HepG2 (cell line): Measurements from ENCODE around the gene PPIL3. TPM values are rescaled to one million over a fixed set of nuclear protein-coding genes. Genes with fewer than 3 reads are reported as not detected.

ENCODE experiments used
- CBX2 ChIP-seq, 2 experiments: fragments of 200-600 bp in 1 of 2; sonication (generic); formaldehyde crosslinking in 1 of 2; IDR thresholded peaks; 2 replicates each; pipeline versions ENCODE4 v1.7.0 to v1.8.1; 2018 to 2022; ENCODE audit warnings: low read depth in 2 of 2, low read length in 1 of 2, mild to moderate bottlenecking in 1 of 2, missing genetic modification reagents in 1 of 2
- FOXP1 ChIP-seq, 2 experiments: fragments of 450-650 bp in 1 of 2; IDR thresholded peaks; 2 replicates each; pipeline ENCODE4 v1.6.1; 2017 to 2018; ENCODE audit warnings: antibody characterized with exemption in 1 of 2
- NR2F6 ChIP-seq, 2 experiments: IDR thresholded peaks; 2 replicates each; pipeline ENCODE4 v1.6.1; 2016; ENCODE audit warnings: antibody characterized with exemption in 1 of 2, mild to moderate bottlenecking in 1 of 2
- POLR2AphosphoS5 ChIP-seq: IDR thresholded peaks from 2 replicates; pipeline ENCODE4 v1.6.1; 2012; ENCODE audit warnings: low read depth, low read length
- RBM39 ChIP-seq: fragments of 200-400 bp; formaldehyde crosslinking; IDR thresholded peaks from one replicate; pipeline ENCODE4 v1.6.1; 2018; ENCODE audit warnings: antibody characterized with exemption, mild to moderate bottlenecking, low read depth, low read length; ENCODE audit not compliant: poor library complexity, severe bottlenecking
- SOX5 ChIP-seq: IDR thresholded peaks from 2 replicates; pipeline ENCODE4 v1.6.1; 2016; ENCODE audit warnings: borderline replicate concordance
- TEAD2 ChIP-seq: sonication (generic); formaldehyde crosslinking; IDR thresholded peaks from 2 replicates; pipeline ENCODE4 v1.9.0; 2021; ENCODE audit warnings: missing genetic modification reagents
- TGIF2 ChIP-seq: IDR thresholded peaks from 2 replicates; pipeline ENCODE4 v1.6.1; 2016; ENCODE audit warnings: control low read depth, missing compliant biosample characterization
- U2AF1 ChIP-seq: fragments of 200-400 bp; formaldehyde crosslinking; optimal IDR thresholded peaks from 2 replicates; pipeline ENCODE3; 2017; ENCODE audit warnings: mild to moderate bottlenecking, low read depth, low read length
- XRCC5 ChIP-seq: fragments of 200-400 bp; formaldehyde crosslinking; optimal IDR thresholded peaks from 2 replicates; pipeline ENCODE3; 2017; ENCODE audit warnings: mild to moderate bottlenecking, low read length
- ZBTB7B ChIP-seq: sonication (generic); formaldehyde crosslinking; IDR thresholded peaks from 2 replicates; pipeline ENCODE4 v1.4.0; 2020; ENCODE audit warnings: missing genetic modification reagents
- ZFP37 ChIP-seq: sonication (generic); formaldehyde crosslinking; IDR thresholded peaks from 2 replicates; pipeline ENCODE4 v1.4.0; 2020; ENCODE audit warnings: missing genetic modification reagents, borderline replicate concordance
- ZNF543 ChIP-seq: sonication (generic); formaldehyde crosslinking; IDR thresholded peaks from 2 replicates; pipeline ENCODE4 v1.4.0; 2020; ENCODE audit warnings: mild to moderate bottlenecking, missing genetic modification reagents
- ZNF562 ChIP-seq: sonication (generic); formaldehyde crosslinking; IDR thresholded peaks from 2 replicates; pipeline ENCODE4 v1.8.0; 2022; ENCODE audit warnings: missing genetic modification reagents, borderline replicate concordance
- ZNF616 ChIP-seq: sonication (generic); formaldehyde crosslinking; IDR thresholded peaks from 2 replicates; pipeline ENCODE4 v1.5.0; 2020; ENCODE audit warnings: low read depth, mild to moderate bottlenecking, missing genetic modification reagents
- ZNF879 ChIP-seq: sonication (generic); formaldehyde crosslinking; IDR thresholded peaks from 2 replicates; pipeline ENCODE4 v1.8.1; 2023; ENCODE audit warnings: missing genetic modification reagents
- polyA plus RNA-seq, 8 experiments: library from polyadenylated mRNA; depleted of rRNA in 3 of 8; stranded (reverse) in 7 of 8; unstranded in 1 of 8; fragments of >200 nt; fragmentation: Illumina TruSeq in 4 of 8; extraction: Trizol in 4 of 8; gene quantifications; 2 replicates each; pipeline versions ENCODE4 v1.2.1 to v1.2.3, GENCODE V29; 2011 to 2016; ENCODE audit warnings: low read depth in 4 of 8, missing spikeins in 1 of 8, mixed read lengths in 1 of 8; ENCODE audit not compliant: insufficient read depth in 1 of 8
- total RNA-seq, 5 experiments: library from RNA; depleted of rRNA; stranded (reverse); fragments of >200 nt; fragmentation: Illumina TruSeq; extraction: Trizol; gene quantifications; 2 replicates each; pipeline ENCODE4 v1.2.3, GENCODE V29; 2016; ENCODE audit warnings: low read depth in 1 of 5
- TF ChIP-seq, protein P1 (sequence below): sonication (generic); formaldehyde crosslinking; IDR thresholded peaks from 2 replicates; pipeline ENCODE4 v1.4.0; 2020; ENCODE audit warnings: missing genetic modification reagents
- TF ChIP-seq, protein P2 (sequence below): sonication (generic); formaldehyde crosslinking; IDR thresholded peaks from 2 replicates; pipeline ENCODE4 v1.8.1; 2022; ENCODE audit warnings: low read depth, mild to moderate bottlenecking, missing genetic modification reagents
- TF ChIP-seq, protein P3 (sequence below): sonication (generic); formaldehyde crosslinking; IDR thresholded peaks from 2 replicates; pipeline ENCODE4 v1.4.0; 2020; ENCODE audit warnings: missing genetic modification reagents
- TF ChIP-seq, protein P4 (sequence below): IDR thresholded peaks from 2 replicates; pipeline ENCODE4 v1.6.1; 2016; ENCODE audit warnings: missing genetic modification reagents, missing compliant biosample characterization

The PPIL3 gene
- total and polyA plus RNA-seq, 2 of the 13 experiments (the other 11 are each of a cell fraction or from before 2014, with no cell fraction given), result 98.7 to 107 TPM

DNA sequence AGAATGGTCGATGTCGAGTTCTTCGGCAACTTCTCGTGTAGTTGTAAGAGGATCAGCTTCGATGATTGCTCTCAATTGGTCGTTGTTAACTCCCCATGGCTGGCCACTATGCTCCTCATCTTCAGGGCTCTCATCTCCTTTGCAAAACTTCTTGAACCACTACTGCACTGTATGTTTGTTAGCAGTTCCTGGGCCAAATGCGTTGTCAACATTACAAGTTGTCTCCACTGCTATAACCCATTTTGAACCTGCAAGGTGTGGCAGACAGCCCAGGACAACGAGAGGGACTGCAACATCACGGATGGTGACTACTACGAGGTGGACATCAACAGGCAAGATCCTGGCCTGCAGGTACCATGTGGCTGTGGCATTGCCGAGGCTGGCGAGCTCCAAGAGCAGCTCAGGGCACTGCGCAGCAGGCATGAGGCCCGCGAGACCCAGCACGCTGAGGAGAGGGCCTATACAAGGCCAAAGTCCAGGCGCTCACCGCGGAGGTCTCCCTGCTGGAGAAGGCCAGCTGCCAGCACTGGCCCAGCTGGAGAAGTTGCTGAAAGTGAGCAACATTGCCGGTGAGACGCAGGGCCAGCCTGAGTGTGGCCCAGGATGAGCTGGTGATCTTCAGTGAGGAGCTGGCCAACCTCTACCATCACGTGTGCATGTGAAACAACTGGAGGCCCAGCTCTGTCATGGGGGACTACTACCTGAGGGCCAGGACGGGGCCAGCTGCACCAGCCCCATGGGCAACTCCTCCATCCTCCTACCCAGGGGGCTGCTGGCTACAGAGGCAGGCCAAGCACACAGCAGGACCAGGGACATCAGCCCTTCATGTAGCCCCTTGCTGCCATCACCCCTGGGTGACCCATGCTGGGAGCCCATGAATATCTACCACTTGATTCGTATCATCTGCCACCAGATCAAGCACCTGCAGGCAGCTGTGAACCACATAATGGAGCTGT, 44.6 kb downstream of the PPIL3 start (continued):
- TF ChIP-seq, protein P1, sequence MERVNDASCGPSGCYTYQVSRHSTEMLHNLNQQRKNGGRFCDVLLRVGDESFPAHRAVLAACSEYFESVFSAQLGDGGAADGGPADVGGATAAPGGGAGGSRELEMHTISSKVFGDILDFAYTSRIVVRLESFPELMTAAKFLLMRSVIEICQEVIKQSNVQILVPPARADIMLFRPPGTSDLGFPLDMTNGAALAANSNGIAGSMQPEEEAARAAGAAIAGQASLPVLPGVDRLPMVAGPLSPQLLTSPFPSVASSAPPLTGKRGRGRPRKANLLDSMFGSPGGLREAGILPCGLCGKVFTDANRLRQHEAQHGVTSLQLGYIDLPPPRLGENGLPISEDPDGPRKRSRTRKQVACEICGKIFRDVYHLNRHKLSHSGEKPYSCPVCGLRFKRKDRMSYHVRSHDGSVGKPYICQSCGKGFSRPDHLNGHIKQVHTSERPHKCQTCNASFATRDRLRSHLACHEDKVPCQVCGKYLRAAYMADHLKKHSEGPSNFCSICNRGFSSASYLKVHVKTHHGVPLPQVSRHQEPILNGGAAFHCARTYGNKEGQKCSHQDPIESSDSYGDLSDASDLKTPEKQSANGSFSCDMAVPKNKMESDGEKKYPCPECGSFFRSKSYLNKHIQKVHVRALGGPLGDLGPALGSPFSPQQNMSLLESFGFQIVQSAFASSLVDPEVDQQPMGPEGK (CRISPR knock-in tag), result no peak
- TF ChIP-seq ZFP37 (CRISPR knock-in tag), result no peak
- no peak for TF ChIP-seq ZNF616 (CRISPR knock-in tag)
- TF ChIP-seq RBM39, result no peak
- no peak for TF ChIP-seq CBX2 (IDR thresholded peaks at IDR 0.05; ENCODE audit: low read depth, low read length)
- TF ChIP-seq CBX2 (CRISPR knock-in tag; IDR thresholded peaks at IDR 0.05; ENCODE audit: low read depth), result no peak
- TF ChIP-seq ZNF543, result peak; percentile 78; the same call in 1 of the 2 replicates
- peak; percentile 50 for TF ChIP-seq SOX5
- no peak for TF ChIP-seq U2AF1
- no peak for TF ChIP-seq ZBTB7B (CRISPR knock-in tag)
- no peak for TF ChIP-seq NR2F6 (IDR thresholded peaks at IDR 0.05)
- TF ChIP-seq NR2F6 (CRISPR knock-in tag; IDR thresholded peaks at IDR 0.05), result peak; percentile 55
- no peak for TF ChIP-seq TEAD2 (CRISPR knock-in tag)
- TF ChIP-seq XRCC5, result no peak
- TF ChIP-seq POLR2AphosphoS5, result no peak
- TF ChIP-seq, protein P2, sequence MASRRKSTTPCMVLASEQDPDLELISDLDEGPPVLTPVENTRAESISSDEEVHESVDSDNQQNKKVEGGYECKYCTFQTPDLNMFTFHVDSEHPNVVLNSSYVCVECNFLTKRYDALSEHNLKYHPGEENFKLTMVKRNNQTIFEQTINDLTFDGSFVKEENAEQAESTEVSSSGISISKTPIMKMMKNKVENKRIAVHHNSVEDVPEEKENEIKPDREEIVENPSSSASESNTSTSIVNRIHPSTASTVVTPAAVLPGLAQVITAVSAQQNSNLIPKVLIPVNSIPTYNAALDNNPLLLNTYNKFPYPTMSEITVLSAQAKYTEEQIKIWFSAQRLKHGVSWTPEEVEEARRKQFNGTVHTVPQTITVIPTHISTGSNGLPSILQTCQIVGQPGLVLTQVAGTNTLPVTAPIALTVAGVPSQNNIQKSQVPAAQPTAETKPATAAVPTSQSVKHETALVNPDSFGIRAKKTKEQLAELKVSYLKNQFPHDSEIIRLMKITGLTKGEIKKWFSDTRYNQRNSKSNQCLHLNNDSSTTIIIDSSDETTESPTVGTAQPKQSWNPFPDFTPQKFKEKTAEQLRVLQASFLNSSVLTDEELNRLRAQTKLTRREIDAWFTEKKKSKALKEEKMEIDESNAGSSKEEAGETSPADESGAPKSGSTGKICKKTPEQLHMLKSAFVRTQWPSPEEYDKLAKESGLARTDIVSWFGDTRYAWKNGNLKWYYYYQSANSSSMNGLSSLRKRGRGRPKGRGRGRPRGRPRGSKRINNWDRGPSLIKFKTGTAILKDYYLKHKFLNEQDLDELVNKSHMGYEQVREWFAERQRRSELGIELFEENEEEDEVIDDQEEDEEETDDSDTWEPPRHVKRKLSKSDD (CRISPR knock-in tag), result peak; percentile 81; the same call in 1 of the 2 replicates
- TF ChIP-seq, protein P3, sequence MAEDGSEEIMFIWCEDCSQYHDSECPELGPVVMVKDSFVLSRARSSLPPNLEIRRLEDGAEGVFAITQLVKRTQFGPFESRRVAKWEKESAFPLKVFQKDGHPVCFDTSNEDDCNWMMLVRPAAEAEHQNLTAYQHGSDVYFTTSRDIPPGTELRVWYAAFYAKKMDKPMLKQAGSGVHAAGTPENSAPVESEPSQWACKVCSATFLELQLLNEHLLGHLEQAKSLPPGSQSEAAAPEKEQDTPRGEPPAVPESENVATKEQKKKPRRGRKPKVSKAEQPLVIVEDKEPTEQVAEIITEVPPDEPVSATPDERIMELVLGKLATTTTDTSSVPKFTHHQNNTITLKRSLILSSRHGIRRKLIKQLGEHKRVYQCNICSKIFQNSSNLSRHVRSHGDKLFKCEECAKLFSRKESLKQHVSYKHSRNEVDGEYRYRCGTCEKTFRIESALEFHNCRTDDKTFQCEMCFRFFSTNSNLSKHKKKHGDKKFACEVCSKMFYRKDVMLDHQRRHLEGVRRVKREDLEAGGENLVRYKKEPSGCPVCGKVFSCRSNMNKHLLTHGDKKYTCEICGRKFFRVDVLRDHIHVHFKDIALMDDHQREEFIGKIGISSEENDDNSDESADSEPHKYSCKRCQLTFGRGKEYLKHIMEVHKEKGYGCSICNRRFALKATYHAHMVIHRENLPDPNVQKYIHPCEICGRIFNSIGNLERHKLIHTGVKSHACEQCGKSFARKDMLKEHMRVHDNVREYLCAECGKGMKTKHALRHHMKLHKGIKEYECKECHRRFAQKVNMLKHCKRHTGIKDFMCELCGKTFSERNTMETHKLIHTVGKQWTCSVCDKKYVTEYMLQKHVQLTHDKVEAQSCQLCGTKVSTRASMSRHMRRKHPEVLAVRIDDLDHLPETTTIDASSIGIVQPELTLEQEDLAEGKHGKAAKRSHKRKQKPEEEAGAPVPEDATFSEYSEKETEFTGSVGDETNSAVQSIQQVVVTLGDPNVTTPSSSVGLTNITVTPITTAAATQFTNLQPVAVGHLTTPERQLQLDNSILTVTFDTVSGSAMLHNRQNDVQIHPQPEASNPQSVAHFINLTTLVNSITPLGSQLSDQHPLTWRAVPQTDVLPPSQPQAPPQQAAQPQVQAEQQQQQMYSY (CRISPR knock-in tag), result no peak
- TF ChIP-seq, protein P4, sequence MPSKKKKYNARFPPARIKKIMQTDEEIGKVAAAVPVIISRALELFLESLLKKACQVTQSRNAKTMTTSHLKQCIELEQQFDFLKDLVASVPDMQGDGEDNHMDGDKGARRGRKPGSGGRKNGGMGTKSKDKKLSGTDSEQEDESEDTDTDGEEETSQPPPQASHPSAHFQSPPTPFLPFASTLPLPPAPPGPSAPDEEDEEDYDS (CRISPR knock-in tag), result no peak
- TF ChIP-seq TGIF2, result no peak
- no peak for TF ChIP-seq ZNF562
- peak; percentile 51; the same call in 1 of the 2 replicates for TF ChIP-seq ZNF879 (CRISPR knock-in tag)
- no peak for TF ChIP-seq FOXP1 (IDR thresholded peaks at IDR 0.05)
- TF ChIP-seq FOXP1 (CRISPR knock-in tag; IDR thresholded peaks at IDR 0.05), result no peak
